HT1080 (cell line): ENCODE results near the gene ACP2. TPM values are rescaled to one million over a fixed set of nuclear protein-coding genes. Genes with fewer than 3 reads are reported as not detected.

Experiments
- DNase-seq: peaks from one replicate; pipeline ENCODE4 v3.0.0-alpha.2; 2015; ENCODE audit warnings: low read depth
- total RNA-seq: library from RNA; depleted of rRNA; stranded (reverse); fragments of >200 nt; shearing (Covaris generic); gene quantifications from 2 replicates; pipeline ENCODE4 v1.2.3, GENCODE V29; 2014

The ACP2 gene
- total RNA-seq, 1 experiment from 2014 or later: 28.9 TPM

DNA sequence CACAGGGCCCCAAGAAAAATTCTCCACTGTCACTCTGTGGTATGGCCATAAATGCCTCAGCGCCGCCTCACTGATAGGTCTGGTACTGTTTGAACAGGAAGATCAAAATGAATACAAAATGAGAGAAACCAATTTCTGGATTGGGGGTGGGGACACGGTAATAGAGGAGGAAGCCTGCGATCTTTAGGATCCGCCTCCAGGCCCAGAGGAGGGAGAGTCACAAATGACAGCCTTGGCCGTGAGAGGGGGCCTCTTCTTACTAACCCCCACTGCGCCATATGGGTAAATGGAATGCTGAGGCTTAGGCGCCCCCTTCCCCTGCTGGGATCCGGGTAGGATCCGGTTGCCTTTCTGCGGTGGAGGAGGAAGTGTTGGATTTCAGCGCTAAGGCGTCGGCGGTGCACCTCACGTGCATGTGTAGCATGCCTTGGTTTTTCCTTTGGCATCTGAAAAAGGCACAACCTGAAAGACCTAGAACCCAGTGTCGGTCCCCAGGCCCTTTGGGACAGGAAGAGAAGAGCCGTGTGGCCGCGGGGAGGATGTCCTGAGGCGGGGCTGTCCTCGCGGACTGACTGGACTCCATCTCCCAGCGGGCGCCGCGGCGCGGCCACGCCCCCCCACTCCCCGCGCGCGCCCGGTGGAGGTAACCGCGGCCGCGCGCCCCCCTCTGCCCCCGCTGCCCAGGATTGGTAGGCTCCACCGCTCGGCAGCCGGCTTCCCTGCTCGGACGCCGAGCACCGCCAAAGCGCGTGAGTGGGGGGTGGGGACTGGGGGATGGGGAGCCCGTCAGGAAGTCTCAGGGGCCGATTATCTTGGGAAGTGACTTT lies 20.6 kb upstream of the ACP2 start:
- DNase-seq: peak; percentile 92

DNA sequence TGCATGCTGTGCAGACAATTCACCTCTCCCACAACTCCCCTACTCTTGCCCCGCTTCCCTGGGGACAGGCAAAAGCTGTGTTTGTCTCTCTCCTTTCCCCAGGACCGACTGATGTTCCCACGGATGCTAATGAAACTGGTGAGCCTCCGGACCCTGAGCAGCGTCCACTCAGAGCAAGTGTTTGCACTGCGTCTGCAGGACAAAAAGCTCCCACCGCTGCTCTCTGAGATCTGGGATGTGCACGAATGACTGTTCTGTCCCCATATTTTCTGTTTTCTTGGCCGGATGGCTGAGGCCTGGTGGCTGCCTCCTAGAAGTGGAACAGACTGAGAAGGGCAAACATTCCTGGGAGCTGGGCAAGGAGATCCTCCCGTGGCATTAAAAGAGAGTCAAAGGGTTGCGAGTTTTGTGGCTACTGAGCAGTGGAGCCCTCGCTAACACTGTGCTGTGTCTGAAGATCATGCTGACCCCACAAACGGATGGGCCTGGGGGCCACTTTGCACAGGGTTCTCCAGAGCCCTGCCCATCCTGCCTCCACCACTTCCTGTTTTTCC lies 19.9 kb upstream of the ACP2 start:
- no peak for DNase-seq

DNA sequence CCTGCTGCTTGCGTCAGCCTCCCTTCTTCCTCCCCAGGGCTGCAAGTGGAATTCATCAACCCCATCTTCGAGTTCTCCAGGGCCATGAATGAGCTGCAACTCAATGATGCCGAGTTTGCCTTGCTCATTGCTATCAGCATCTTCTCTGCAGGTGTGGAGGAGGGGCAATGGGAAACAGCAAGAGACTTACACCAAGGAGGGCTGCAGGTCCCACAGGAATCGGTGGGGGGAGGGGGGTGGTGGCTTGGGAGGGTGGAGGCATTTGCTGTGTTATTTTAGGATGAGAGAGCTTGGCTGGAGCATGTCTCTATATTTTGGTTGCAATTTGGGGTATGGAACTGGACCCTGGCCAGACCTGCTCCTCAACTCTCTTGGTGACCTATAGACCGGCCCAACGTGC lies 19.3 kb upstream of the ACP2 start:
- no peak for DNase-seq

DNA sequence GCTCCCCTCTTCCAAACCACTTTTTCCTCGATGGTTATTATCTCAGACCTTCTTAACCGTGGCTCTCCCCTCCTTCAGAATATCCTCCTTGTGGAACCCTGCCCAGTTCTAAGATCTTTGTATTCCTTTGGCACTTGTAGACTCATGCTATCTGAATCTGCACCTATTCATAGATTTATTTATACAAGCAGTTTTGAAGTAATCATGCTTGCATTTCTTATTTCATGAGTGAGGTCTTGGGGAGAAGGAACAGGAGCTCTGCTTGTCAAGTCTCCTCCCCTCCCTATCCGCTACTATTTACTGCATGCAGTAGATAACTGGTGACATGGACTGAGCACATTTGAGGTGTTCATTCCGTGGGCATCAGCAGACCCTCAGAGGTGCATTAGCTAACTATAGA lies 15.9 kb upstream of the ACP2 start:
- no peak for DNase-seq

DNA sequence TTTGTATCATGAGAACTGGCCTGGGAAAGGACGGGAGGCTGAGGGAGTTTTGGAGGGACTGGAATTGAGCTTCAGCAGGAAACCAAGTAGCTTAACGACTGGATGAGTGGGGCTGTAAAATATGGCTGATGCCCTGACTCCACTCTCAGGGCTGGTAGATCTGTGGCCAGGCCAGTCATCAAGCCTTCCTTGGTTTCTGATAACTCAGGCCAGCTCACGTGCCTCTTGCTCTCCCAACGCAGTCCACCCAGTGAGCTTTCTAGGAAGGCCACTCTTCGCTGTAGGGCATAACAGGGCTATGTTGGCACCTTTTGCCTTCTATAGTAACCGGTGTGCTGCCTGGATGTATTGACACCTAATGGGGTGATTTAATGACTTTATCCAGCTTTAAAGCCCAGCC lies 15.5 kb upstream of the ACP2 start:
- no peak for DNase-seq

DNA sequence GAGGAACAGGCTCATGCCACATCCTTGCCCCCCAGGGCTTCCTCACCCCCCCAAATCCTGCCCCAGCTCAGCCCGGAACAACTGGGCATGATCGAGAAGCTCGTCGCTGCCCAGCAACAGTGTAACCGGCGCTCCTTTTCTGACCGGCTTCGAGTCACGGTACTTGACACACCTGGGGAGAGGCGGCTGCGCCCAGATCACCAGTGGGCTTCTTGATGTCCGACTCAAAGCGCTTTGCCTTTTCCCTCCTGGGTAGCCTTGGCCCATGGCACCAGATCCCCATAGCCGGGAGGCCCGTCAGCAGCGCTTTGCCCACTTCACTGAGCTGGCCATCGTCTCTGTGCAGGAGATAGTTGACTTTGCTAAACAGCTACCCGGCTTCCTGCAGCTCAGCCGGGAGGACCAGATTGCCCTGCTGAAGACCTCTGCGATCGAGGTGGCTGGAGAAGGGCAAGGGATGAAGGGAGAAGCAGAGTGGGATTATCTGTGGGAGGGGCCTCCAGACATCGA lies 12.7 kb upstream of the ACP2 start:
- DNase-seq: no peak

DNA sequence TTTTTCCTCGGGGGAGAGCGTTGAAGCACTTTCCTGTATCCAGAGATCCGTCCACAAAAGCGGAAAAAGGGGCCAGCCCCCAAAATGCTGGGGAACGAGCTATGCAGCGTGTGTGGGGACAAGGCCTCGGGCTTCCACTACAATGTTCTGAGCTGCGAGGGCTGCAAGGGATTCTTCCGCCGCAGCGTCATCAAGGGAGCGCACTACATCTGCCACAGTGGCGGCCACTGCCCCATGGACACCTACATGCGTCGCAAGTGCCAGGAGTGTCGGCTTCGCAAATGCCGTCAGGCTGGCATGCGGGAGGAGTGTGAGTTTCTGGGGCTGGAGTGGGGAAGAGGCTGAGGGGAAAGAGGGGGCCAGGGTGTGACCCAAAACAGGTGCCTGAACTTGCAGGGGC lies 11.8 kb upstream of the ACP2 start:
- no peak for DNase-seq

DNA sequence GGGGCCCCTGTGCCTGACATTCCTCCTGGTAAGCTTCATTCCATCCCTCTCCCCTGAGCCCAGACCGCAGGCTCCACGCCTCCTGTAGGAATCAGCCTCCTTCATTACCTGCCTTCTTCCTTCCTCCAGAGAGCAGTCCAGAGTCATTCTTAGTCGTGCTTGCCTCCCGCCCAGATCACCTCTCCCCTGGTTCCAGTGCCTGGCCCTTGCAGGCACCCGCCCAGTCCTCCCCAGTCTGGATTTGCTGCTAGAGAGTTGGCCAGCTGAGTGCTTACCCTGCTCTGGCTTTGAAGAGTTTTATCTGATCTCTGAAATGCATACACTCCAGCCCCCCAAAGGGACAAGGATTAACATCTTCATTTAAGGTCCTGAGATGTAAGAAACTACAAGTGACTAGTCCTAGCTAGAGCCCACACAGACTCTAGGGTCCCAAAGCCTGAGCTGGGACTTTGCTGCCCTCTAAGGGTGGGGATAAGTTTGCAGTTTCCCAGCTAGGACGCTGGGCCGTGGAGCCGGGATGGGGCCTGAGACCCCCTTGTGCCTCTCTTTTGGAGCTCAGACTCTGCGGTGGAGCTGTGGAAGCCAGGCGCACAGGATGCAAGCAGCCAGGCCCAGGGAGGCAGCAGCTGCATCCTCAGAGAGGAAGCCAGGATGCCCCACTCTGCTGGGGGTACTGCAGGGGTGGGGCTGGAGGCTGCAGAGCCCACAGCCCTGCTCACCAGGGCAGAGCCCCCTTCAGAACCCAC lies 10.8 kb upstream of the ACP2 start:
- DNase-seq: peak; percentile 30

DNA sequence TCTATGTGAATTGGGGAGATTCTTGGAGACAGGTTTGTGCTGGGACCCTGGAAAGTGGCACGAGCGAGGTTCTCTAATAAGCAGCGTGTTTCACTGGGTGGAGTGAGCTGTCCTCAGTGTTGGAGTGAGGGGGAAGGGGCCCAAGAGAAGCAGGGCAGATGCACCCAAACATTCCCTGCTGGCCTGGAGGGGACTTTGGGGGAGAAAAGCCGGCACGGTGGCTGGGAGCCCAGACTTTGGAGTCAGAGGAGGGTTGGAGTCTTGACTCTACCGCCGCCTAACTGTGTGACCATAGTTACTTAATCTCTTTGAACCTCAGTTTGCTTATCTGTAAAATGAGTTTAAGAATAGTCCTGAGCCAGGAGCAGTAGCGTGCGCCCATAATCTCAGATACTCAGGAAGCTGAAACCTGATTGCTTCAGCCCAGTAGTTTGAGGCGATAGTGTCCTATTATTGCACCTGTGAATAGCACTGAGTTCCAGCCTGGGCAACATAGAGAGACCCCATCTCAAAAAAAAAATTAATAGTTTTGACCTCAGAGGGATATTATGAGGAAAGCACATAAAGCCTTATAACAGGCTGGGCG lies 9.8 kb upstream of the ACP2 start:
- DNase-seq: no peak

DNA sequence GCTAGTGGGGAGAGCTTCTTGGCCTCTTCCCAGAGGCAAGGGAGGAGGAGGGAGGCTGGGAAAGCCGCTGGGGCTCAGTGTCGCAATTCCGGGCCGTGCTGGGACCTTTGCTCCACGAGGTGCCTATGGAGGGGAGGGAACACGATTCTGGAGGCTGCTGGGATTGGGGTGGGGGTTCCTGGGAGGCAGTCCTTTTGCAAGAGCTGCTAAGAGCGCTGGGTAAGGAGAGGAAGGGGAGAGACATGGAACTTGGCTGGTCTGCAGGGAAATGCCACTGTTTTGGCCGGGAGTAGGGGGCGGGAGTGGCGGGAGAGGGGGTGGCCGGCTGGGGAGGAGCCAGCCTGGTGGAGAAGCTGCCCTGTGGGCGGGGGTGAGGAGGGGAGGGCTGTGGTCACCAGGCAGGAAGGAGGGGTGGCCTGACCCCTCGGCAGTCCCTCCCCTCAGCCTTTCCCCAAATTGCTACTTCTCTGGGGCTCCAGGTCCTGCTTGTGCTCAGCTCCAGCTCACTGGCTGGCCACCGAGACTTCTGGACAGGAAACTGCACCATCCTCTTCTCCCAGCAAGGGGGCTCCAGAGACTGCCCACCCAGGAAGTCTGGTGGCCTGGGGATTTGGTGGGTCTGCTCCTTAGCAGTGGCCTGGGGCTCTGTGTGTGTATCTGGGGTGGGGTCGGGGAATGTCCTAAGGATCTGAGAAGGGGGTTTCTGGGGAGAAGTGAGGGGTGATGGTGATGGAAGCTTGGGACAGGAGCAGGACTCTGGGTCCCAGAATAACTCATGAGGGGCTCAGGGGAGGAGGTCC lies 9.1 kb upstream of the ACP2 start, which contains the start of gene NR1H3:
TSS of gene NR1H3 (plus strand) at position 480 of the 800 bp plus-strand sequence. CDS start 1,221 bp downstream, outside the sequence.
- DNase-seq: peak; percentile 68

DNA sequence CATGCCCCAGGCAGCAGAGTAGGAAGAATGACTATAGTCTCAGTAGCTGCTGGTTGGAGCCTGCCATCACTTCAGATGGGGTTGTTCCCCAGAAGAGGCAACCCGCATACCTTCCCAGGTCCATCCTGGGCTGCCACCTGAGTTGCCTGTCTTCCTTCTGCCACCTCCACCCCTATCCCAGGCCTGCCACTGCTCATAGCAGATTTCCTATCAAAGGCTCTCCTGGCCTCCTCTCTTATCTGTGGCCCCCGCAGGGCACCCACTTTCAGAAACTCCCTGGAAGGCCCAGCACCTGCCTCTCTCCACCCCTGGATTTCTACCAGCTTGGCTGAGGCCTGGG lies 8.5 kb upstream of the ACP2 start:
- no peak for DNase-seq

DNA sequence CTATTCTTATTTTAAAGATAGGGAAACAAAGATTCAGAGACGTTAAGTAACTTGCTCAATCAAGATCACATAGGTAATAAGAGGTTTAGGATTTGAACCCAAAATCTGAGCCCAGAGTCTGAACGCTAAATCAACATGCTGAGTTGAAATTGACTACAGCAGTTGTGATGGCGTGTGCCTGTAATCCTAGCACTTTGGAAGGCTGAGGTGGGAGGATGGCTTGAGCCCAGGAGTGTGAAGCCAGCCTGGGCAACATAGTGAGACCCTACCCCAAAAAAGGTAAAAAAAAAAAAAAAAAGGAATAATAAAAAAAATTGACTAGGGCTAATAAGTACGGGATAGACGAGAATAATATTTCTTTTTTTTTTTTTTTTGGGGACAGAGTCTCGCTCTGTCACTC lies 7.8 kb upstream of the ACP2 start:
- DNase-seq: no peak

DNA sequence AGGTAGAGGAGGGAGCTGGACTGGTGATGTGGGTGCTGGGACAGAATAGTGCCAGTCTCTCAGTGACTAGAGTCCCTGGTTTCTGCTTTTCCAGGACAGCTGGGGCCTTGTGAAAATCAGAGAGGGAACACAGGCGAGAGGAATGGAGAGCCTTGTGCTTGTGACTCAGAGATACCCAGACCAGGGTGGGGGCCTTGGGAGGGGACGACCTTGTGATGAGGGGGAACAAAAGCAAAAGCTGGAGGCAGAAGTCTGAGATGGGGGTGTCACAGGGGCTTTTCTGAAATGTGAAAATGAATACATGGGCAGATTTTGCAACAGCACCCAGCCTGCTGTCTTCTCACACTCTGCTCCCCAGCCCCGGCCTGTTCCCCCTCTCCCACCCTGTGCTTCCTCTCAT lies 5.8 kb upstream of the ACP2 start:
- DNase-seq: no peak

DNA sequence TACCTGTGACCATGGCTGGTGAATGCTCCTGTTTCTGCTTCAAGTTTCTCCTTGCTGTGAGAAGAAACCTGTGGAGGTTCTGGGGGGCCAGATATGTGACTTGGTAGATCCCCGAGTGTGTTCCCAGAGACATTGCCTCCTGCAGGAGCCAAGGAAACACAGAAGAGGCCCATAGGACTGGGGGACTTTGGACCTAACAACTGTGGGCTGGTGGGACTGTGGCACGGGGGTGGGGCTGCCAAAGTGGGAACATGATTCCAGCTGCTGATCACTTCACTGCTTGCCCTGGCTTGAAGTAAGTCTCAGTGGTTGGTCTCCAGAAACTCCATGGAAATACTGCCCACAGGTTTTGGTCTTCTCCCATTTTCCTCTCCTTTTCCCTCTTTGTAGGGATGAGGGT lies 5.0 kb upstream of the ACP2 start:
- DNase-seq: no peak

DNA sequence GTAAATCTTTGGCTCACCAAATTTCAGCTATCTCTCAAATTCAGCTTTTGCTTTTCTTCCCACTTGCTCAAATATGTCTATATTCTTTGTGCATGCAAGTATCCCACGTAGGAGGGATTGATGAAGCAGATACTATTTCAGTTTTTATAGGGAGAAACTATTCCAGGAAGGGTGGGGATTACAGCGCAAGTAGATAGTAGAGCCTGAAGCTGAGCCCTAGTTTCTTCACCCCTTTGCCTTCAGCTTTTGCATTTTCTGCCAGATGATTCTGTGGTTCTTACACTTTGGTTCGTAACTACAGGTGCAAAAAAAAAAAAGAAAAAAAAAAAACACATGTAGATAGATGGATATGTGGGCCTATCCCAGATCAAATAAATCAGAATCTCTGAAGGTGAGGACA lies 3.1 kb upstream of the ACP2 start:
- DNase-seq: no peak

DNA sequence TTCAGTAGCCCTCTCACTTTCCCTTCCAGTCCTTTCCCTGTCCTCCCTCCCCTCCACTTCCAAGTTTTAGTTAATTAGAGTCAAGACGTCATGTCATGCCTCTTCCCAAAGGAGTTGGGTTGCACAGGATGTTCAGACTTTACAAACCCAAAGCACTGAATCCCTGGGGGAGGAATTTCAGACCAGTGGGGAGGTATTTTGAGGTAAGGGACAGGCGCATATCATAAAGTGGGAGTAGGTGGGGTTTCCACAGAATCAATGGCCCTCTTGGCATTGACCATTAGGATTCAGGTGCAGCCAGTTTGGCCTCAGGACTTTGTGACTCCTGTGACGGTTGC lies 733 bp upstream of the ACP2 start:
- DNase-seq: no peak

DNA sequence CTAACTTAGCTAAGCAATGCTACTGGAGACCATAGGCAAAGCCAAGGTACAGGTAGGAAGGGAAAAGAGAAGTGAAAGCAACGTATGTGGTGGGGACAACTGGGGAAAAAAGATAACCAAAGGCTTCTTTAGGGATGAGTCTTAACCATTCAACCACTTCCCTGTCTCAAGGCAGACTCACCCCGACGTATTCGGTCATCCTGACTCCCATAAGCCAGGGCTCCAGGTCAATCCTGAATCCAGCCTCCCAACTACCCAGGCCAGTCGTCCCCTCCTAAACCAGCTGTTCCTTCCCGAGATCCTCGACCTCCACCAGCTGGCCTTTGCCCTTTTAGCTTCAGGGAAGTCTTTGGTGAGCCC lies 330 bp downstream of the ACP2 start:
- no peak for DNase-seq

DNA sequence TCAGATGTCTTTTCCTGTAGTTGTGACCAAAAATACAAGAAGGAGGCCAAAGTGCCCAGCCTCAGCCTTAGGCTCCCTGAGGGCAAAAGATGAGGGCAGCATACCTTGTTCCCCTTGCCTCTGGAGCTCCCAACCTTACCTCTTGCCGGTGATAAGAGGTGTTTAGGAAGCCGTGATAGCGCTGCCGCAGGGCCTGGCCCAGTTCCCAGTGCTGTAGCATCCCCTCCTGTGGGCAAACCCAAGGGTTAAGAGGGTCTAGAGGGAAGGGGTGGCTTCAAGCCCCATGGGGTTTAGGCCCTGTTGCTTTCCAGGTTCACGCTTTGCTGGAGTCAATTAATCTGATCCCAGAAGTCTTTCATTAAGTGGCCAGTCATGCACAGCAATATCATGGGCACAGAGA lies 1.1 kb downstream of the ACP2 start:
- no peak for DNase-seq

DNA sequence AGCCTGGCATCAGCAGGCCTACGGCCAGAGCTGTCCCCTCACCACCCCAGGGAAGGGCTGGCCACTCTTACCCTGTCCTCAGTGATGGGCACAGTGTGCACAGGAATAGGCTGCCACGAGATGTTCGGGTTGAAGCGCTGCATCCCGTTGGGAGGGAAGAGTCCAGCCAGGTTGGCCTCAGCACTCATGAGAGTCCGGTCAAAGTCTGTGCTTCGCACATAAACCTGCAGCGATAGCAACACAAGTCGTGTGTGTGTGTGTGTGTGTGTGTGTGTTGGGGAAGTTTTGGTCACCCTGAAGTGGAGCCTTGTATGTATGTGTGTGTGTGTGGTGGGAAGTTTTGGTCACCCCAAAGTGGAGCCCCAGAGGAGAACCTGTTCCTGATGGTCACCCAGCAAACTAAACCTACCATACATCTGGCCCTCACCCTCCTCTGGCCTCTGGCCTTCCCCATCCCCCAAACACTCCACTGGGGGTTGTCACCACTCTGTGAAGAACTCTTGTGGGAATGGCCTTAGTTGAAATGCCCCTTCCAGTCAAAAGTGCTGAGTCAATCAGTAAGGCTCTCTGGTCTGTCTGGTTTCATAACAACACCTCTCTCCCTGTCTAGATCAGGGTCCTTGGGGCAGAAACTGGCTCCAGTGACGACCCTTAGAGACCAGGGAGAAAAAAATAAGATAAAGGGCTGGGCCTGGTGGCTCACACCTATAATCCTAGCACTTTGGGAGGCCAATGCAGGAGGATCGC lies 2.8 kb downstream of the ACP2 start:
- no peak for DNase-seq

DNA sequence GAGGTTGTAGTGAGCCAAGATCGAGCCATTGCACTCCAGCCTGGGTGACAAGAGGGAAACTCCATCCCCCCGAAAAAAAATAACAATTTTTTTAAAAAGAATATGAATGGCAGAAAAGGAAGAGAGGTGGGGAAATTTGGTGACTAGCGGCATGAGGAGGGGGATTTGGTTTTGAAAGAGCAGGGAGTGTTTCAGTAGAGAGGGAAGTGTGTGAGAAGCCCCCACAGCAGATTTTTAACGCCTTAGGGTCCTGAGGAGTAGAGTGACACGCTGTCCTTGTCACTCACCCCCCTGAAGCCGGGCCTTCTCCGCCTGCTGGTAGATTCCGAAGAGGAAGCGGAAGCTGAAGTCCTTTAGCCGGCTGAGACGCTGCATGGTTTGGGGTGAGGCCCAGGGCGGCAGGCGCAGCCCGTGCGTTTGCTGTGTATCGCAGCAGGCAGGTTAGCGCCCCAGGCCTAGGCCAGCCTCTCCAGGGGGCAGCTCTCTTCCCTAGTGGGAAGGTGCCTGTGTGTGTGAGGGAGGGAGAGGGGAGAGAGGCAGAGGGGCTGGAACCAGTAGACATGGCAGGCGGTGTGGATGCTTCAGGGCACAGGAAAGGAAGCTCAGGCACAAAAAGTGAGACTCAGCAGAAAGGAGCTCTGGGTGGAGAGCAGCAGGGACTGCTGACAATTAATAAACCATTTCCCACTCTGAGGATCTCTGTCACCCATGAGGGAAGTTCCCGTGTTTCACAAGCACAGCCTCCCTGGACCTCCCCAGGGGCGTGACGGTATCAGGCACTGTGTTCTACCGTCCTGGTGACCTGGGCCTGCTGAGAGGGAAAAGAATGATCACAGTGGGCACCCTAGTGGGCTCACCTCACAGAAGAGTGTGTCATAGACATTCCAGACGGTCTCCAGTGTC lies 3.9 kb downstream of the ACP2 start:
- DNase-seq: no peak
